Measurements from ENCODE around the gene APBA1. TPM values are rescaled to one million over a fixed set of nuclear protein-coding genes. Genes with fewer than 3 reads are reported as not detected.

APBA1 gene
- total and polyA plus RNA-seq, 5 donors, result 3.5 to 9.2 (median 6.2) TPM

- WGBS, result 76% methylated on average over 5 of the region's 5 CpGs
- H3K27me3 ChIP-seq (ENCODE audit: control insufficient read depth, insufficient read depth), result no peaks in the 10 kb centered on the region
- DNase-seq (no peak), ATAC-seq (no peak)
- H3K4me1 ChIP-seq (ENCODE audit: control insufficient read depth, insufficient read depth, low read length), result no peaks in the 10 kb centered on the region
- no peak overlapping the region for H3K27ac ChIP-seq (ENCODE audit: low read length)
- intact Hi-C loops (cut with DNase I), result no loop called here
- H3K4me3 ChIP-seq (ENCODE audit: low read length), result no peak overlapping the region
- no peaks in the 10 kb centered on the region for H3K9me3 ChIP-seq (ENCODE audit: control insufficient read depth, low read length)
Observed at GRCh38 chr9:69519470-69520240, 152.5 kb downstream of the APBA1 start.

- peak in 1 of 2 donors; percentile 11 for ATAC-seq
- Histone ChIP-seq H3K27me3 (ENCODE audit: control insufficient read depth, insufficient read depth) (no peaks in the 10 kb centered on the region), H3K4me1 (ENCODE audit: control insufficient read depth, insufficient read depth, low read length) (no peaks in the 10 kb centered on the region), H3K9me3 (ENCODE audit: control insufficient read depth, low read length) (no peaks in the 10 kb centered on the region), H3K4me3 (ENCODE audit: low read length) (no peak overlapping the region), H3K27ac (ENCODE audit: low read length) (no peak overlapping the region)
- DNase-seq, result peak in 2 of 3 donors; percentile 35 to 41
- intact Hi-C loops (cut with DNase I), result no loop called here
- WGBS, result 88% methylated on average over 111 of the region's 111 CpGs
Observed at GRCh38 chr9:69516353-69517322, 155.5 kb downstream of the APBA1 start.

- intact Hi-C loops (cut with DNase I), result no loop called here
- H3K9me3 ChIP-seq (ENCODE audit: control insufficient read depth, low read length), result no peaks in the 10 kb centered on the region
- DNase-seq (peak in 2 of 3 donors; percentile 38 to 40), ATAC-seq (no peak)
- H3K27ac ChIP-seq (ENCODE audit: low read length), result no peak overlapping the region
- no peak overlapping the region for H3K4me3 ChIP-seq (ENCODE audit: low read length)
- H3K27me3 ChIP-seq (ENCODE audit: control insufficient read depth, insufficient read depth), result no peaks in the 10 kb centered on the region
- WGBS, result 96% methylated on average over 23 of the region's 23 CpGs
- no peaks in the 10 kb centered on the region for H3K4me1 ChIP-seq (ENCODE audit: control insufficient read depth, insufficient read depth, low read length)
Observed at GRCh38 chr9:69515810-69516209, 156.4 kb downstream of the APBA1 start.

DNA sequence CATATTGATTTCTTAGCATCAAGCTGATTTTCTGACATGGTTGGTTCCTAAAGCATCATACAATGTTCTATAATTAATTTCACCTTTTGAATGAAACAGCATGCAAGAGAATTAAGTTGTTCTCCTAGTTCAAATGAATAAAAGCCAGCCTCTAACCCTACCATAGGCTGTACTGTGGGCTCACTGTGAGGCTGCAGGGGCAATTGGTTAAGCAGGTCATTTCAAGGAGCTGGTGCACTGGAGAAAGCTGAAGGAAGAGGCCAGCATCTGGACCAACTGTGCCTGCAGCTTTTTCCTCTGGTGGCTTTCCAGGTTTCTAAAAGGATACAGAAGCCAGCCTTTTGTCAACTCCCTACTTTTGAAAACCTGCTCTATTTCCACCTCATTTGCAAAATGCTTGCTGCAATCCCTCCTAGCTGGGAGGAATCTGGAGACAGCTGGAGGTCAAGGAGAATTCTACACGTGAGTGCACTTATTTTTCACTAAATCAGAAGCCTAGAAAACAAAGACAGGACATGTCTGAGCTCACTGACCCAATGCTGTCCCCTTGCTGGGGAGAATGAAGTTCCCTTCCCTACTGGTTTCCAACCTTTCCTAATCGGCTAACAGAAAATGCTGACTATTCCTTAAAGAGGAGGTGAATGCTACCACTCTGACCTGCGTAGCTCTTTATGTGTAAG lies 158.9 kb downstream of the APBA1 start:
- WGBS, result 62% methylated on average over 3 of the region's 3 CpGs
- DNase-seq, result no peak
- no peaks in the 10 kb centered on the region for H3K27me3 ChIP-seq (ENCODE audit: control insufficient read depth, insufficient read depth)
- no peak overlapping the region for H3K27ac ChIP-seq (ENCODE audit: low read length)
- no peaks in the 10 kb centered on the region for H3K4me1 ChIP-seq (ENCODE audit: control insufficient read depth, insufficient read depth, low read length)
- ATAC-seq, result no peak
- intact Hi-C loops (cut with DNase I), result no loop called here
- no peaks in the 10 kb centered on the region for H3K9me3 ChIP-seq (ENCODE audit: control insufficient read depth, low read length)
- H3K4me3 ChIP-seq (ENCODE audit: low read length), result no peak overlapping the region

GRCh38 chr9:69504058-69504457 lies 168.1 kb downstream of the APBA1 start:
- DNase-seq, result no peak
- no peaks in the 10 kb centered on the region for H3K9me3 ChIP-seq (ENCODE audit: control insufficient read depth, low read length)
- no peak overlapping the region for H3K4me3 ChIP-seq (ENCODE audit: low read length)
- WGBS, result 89% methylated on average over 1 of the region's 1 CpG
- no peak overlapping the region for H3K27ac ChIP-seq (ENCODE audit: low read length)
- intact Hi-C loops (cut with DNase I), result no loop called here
- H3K27me3 ChIP-seq (ENCODE audit: control insufficient read depth, insufficient read depth), result no peaks in the 10 kb centered on the region
- no peaks in the 10 kb centered on the region for H3K4me1 ChIP-seq (ENCODE audit: control insufficient read depth, insufficient read depth, low read length)
- ATAC-seq, result no peak

DNA sequence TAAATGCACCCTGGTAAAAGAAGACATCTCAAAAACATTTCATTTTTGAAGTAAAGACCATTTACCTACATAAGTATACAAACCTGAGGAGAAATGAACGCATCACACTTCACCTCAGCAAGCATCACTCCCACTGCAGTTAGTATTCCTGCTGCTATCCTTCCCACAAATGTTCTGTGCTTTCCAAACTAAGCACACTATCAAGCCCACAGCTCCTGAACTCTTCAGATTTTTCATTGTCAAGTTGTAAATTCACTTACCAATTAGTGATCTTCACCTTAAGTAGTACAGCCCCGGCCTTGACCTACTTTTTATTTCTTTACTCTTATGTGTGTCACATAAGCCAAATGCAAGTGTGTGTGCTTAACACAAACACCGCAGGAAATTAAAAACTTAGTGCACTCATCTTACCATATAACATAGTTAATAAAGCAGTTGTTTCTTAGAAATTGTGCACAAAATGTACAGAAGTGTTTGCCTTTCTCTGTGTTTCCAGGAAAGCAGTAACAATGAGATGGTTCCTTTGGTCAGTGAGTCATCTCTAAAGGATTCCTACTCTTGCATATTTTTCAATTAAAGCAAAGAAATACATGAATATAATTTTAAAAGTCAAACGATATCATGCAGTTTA lies 169.4 kb downstream of the APBA1 start:
- 81% methylated on average over 4 of the region's 4 CpGs for WGBS
- Histone ChIP-seq H3K4me1 (ENCODE audit: control insufficient read depth, insufficient read depth, low read length) (peaks cover 2% of the 10 kb centered on the region), H3K27ac (ENCODE audit: low read length) (no peak overlapping the region), H3K4me3 (ENCODE audit: low read length) (no peak overlapping the region), H3K9me3 (ENCODE audit: control insufficient read depth, low read length) (no peaks in the 10 kb centered on the region), H3K27me3 (ENCODE audit: control insufficient read depth, insufficient read depth) (no peaks in the 10 kb centered on the region)
- ATAC-seq (no peak), DNase-seq (no peak)
- intact Hi-C loops (cut with DNase I), result no loop called here

DNA sequence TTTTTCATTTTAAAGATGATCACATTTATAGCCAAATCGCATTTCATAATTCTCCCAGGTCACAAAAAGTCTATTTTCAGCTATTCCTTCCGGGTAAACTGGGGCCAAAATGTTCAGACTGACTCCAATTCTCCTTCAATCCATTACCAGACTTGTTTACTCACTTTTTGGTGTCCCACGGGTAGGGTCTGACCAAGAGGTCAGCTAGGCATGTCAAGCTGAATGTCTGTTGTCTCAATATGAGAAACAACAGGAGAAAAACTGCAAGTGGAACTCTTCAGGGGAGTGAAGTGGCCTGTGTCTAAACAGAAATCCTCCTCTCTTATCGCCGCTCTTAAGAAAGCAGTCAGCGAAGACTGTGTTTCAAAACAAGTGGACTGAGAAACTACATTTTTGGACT lies 171.3 kb downstream of the APBA1 start:
- Histone ChIP-seq H3K9me3 (ENCODE audit: control insufficient read depth, low read length) (no peaks in the 10 kb centered on the region), H3K4me3 (ENCODE audit: low read length) (no peak overlapping the region), H3K4me1 (ENCODE audit: control insufficient read depth, insufficient read depth, low read length) (peaks cover 5% of the 10 kb centered on the region), H3K27me3 (ENCODE audit: control insufficient read depth, insufficient read depth) (no peaks in the 10 kb centered on the region), H3K27ac (ENCODE audit: low read length) (no peak overlapping the region)
- ATAC-seq (peak in 1 of 2 donors; percentile 43), DNase-seq (no peak)
- intact Hi-C loops (cut with DNase I), result no loop called here
- 67% methylated on average over 6 of the region's 6 CpGs for WGBS

GRCh38 chr9:69499959-69500358 lies 172.2 kb downstream of the APBA1 start:
- Histone ChIP-seq H3K4me1 (ENCODE audit: control insufficient read depth, insufficient read depth, low read length) (peaks cover 5% of the 10 kb centered on the region), H3K27me3 (ENCODE audit: control insufficient read depth, insufficient read depth) (no peaks in the 10 kb centered on the region), H3K4me3 (ENCODE audit: low read length) (no peak overlapping the region), H3K9me3 (ENCODE audit: control insufficient read depth, low read length) (no peaks in the 10 kb centered on the region), H3K27ac (ENCODE audit: low read length) (no peak overlapping the region)
- DNase-seq (no peak), ATAC-seq (no peak)
- intact Hi-C loops (cut with DNase I), result no loop called here
- 74% methylated on average over 4 of the region's 4 CpGs for WGBS

- DNase-seq, result no peak
- Histone ChIP-seq H3K4me3 (ENCODE audit: low read length) (no peak overlapping the region), H3K4me1 (ENCODE audit: control insufficient read depth, insufficient read depth, low read length) (peaks cover 5% of the 10 kb centered on the region), H3K27me3 (ENCODE audit: control insufficient read depth, insufficient read depth) (no peaks in the 10 kb centered on the region), H3K9me3 (ENCODE audit: control insufficient read depth, low read length) (no peaks in the 10 kb centered on the region), H3K27ac (ENCODE audit: low read length) (no peak overlapping the region)
- intact Hi-C loops (cut with DNase I), result no loop called here
- 58% methylated on average over 6 of the region's 6 CpGs for WGBS
- no peak for ATAC-seq
Observed at GRCh38 chr9:69499407-69499806, 172.8 kb downstream of the APBA1 start.

GRCh38 chr9:69498470-69498869 lies 173.7 kb downstream of the APBA1 start:
- H3K9me3 ChIP-seq (ENCODE audit: control insufficient read depth, low read length), result no peaks in the 10 kb centered on the region
- H3K4me3 ChIP-seq (ENCODE audit: low read length), result no peak overlapping the region
- peaks cover 5% of the 10 kb centered on the region for H3K4me1 ChIP-seq (ENCODE audit: control insufficient read depth, insufficient read depth, low read length)
- WGBS, result 83% methylated on average over 3 of the region's 3 CpGs
- ATAC-seq (no peak), DNase-seq (no peak)
- no peak overlapping the region for H3K27ac ChIP-seq (ENCODE audit: low read length)
- no peaks in the 10 kb centered on the region for H3K27me3 ChIP-seq (ENCODE audit: control insufficient read depth, insufficient read depth)
- intact Hi-C loops (cut with DNase I), result no loop called here

Measured in right cardiac atrium (tissue), 5 donors.